ENCODE results near the gene GPR146.

DNA sequence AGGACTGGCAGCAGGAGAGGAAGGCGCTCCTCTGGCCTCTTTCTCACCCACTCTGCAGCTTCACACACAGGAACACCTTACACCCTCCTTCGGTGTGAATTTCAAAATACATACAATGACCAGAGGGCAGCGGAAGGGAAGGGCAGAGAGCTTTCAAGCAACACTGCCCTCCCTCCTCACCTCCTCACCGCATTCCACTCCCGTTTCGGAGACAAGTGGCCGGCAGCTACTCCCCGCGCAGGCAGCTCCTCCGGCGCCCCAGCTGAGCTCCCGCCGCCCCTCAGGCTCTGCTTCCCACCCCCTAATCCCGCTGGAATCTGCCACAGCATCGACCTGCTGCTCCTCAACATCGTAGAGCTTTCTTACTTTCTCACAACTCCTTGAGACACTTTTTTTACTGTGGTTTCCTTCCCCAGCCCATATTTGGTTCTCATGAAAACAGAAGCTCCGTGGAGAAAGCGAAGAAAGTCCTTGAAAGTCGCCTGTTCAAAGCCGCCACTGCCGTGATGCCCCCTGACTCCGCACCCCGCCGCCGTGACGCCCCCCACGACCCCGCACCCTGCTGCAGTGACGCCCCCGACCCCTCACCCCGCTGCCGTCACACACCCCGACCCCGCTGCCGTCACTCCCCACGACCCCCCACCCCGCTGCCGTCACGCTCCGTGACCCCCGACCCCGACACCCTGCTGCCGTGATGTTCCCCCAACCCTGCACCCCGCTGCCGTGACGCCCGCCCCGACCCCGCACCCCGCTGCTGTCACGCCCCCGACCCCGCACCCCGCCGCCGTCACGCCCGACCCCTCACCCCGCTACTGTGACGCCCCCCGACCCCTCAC lies 29.0 kb downstream of the GPR146 start:
- TF ChIP-seq, protein P1, sequence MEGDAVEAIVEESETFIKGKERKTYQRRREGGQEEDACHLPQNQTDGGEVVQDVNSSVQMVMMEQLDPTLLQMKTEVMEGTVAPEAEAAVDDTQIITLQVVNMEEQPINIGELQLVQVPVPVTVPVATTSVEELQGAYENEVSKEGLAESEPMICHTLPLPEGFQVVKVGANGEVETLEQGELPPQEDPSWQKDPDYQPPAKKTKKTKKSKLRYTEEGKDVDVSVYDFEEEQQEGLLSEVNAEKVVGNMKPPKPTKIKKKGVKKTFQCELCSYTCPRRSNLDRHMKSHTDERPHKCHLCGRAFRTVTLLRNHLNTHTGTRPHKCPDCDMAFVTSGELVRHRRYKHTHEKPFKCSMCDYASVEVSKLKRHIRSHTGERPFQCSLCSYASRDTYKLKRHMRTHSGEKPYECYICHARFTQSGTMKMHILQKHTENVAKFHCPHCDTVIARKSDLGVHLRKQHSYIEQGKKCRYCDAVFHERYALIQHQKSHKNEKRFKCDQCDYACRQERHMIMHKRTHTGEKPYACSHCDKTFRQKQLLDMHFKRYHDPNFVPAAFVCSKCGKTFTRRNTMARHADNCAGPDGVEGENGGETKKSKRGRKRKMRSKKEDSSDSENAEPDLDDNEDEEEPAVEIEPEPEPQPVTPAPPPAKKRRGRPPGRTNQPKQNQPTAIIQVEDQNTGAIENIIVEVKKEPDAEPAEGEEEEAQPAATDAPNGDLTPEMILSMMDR (IDR thresholded peaks at IDR 0.05) = no peak
- TF ChIP-seq EZH2phosphoT487 (IDR thresholded peaks at IDR 0.05) (no peak), EZH2 (IDR thresholded peaks at IDR 0.05) (no peak)

All from neural progenitor cell (in vitro differentiated cells).